Cardiac muscle cell (in vitro differentiated cells and primary cell): ENCODE results near the gene PCDH9. TPM values are rescaled to one million over a fixed set of nuclear protein-coding genes. Genes with fewer than 3 reads are reported as not detected.

Experiments used
- DNase-seq, 2 donors: peaks; one replicate each; pipeline versions ENCODE4 v3.0.0 to v3.0.0-alpha.2; 2010 to 2017; ENCODE audit warnings: low read depth in 1 of 2, low spot score in 1 of 2
- H3K27ac ChIP-seq: fragments of 200-600 bp; sonication (generic); 2 replicates; pipeline ENCODE4 v1.5.1; 2016
- H3K27me3 ChIP-seq: fragments of 200-600 bp; sonication (generic); 2 replicates; pipeline ENCODE4 v1.6.0; 2016; ENCODE audit warnings: control low read depth
- H3K36me3 ChIP-seq: fragments of 200-600 bp; sonication (generic); 2 replicates; pipeline ENCODE4 v1.5.1; 2016; ENCODE audit warnings: control low read depth
- H3K4me1 ChIP-seq: fragments of 200-600 bp; sonication (generic); 2 replicates; pipeline ENCODE4 v1.8.1; 2017; ENCODE audit warnings: low read depth, mild to moderate bottlenecking, mixed run types
- H3K4me3 ChIP-seq: fragments of 200-600 bp; sonication (generic); 2 replicates; pipeline ENCODE4 v1.5.1; 2016; ENCODE audit warnings: mild to moderate bottlenecking
- H3K9me3 ChIP-seq: fragments of 200-600 bp; sonication (generic); 2 replicates; pipeline ENCODE4 v1.5.1; 2017; ENCODE audit warnings: low read depth, mild to moderate bottlenecking, control low read depth
- CTCF ChIP-seq: IDR thresholded peaks from 2 replicates; pipeline ENCODE4 v1.5.1; 2012; ENCODE audit warnings: low read depth, mild to moderate bottlenecking, low read length
- polyA plus RNA-seq: library from polyadenylated mRNA; unstranded; fragments of >200 nt; fragmentation: Nextera tagmentation; extraction: Ambion mirVana; gene quantifications from 2 replicates; pipeline ENCODE4 v1.2.1, GENCODE V29; 2016
- total RNA-seq: library from RNA; depleted of rRNA; stranded (reverse); fragments of >200 nt; gene quantifications from 2 replicates; pipeline ENCODE4 v1.2.3, GENCODE V29; 2016

The PCDH9 gene
- total and polyA plus RNA-seq, 2 experiments from 2014 or later: 1.6 to 2.3 TPM

GRCh38 chr13:66937423-66937822 is 292.7 kb downstream of the PCDH9 start:
- no peaks in the 10 kb centered on the region for H3K4me1 ChIP-seq
- no peak overlapping the region for H3K4me3 ChIP-seq
- H3K36me3 ChIP-seq: no peaks in the 10 kb centered on the region
- no peak for DNase-seq
- no peak for TF ChIP-seq CTCF
- H3K27ac ChIP-seq: no peak overlapping the region
- H3K27me3 ChIP-seq: no peaks in the 10 kb centered on the region
- H3K9me3 ChIP-seq: no peaks in the 10 kb centered on the region

GRCh38 chr13:66933994-66934393 is 296.1 kb downstream of the PCDH9 start:
- H3K9me3 ChIP-seq: no peaks in the 10 kb centered on the region
- DNase-seq: peak in 1 of 2 donors; percentile 31
- no peaks in the 10 kb centered on the region for H3K4me1 ChIP-seq
- no peaks in the 10 kb centered on the region for H3K27me3 ChIP-seq
- TF ChIP-seq CTCF: no peak
- H3K36me3 ChIP-seq: no peaks in the 10 kb centered on the region
- no peak overlapping the region for H3K27ac ChIP-seq
- no peak overlapping the region for H3K4me3 ChIP-seq

- Histone ChIP-seq H3K9me3 (no peaks in the 10 kb centered on the region), H3K4me1 (no peaks in the 10 kb centered on the region), H3K4me3 (no peak overlapping the region), H3K36me3 (no peaks in the 10 kb centered on the region), H3K27me3 (no peaks in the 10 kb centered on the region), H3K27ac (no peak overlapping the region)
- TF ChIP-seq CTCF: no peak
- DNase-seq: no peak
Measured at GRCh38 chr13:66933527-66933926, 296.6 kb downstream of the PCDH9 start.

GRCh38 chr13:66927562-66927961 is 302.6 kb downstream of the PCDH9 start:
- no peaks in the 10 kb centered on the region for H3K4me1 ChIP-seq
- no peaks in the 10 kb centered on the region for H3K27me3 ChIP-seq
- TF ChIP-seq CTCF: no peak
- no peak overlapping the region for H3K27ac ChIP-seq
- H3K9me3 ChIP-seq: no peaks in the 10 kb centered on the region
- no peak overlapping the region for H3K4me3 ChIP-seq
- no peaks in the 10 kb centered on the region for H3K36me3 ChIP-seq
- no peak for DNase-seq

GRCh38 chr13:66926851-66927524 is 303.1 kb downstream of the PCDH9 start:
- no peak for TF ChIP-seq CTCF
- Histone ChIP-seq H3K27me3 (no peaks in the 10 kb centered on the region), H3K4me1 (no peaks in the 10 kb centered on the region), H3K36me3 (no peaks in the 10 kb centered on the region), H3K27ac (no peak overlapping the region), H3K9me3 (no peaks in the 10 kb centered on the region), H3K4me3 (no peak overlapping the region)
- DNase-seq: no peak
